ENCODE data around the gene CNPY1.

GRCh38 chr7:155547161-155547791 lies 917 bp upstream of the CNPY1 start:
- TF ChIP-seq, protein P1, sequence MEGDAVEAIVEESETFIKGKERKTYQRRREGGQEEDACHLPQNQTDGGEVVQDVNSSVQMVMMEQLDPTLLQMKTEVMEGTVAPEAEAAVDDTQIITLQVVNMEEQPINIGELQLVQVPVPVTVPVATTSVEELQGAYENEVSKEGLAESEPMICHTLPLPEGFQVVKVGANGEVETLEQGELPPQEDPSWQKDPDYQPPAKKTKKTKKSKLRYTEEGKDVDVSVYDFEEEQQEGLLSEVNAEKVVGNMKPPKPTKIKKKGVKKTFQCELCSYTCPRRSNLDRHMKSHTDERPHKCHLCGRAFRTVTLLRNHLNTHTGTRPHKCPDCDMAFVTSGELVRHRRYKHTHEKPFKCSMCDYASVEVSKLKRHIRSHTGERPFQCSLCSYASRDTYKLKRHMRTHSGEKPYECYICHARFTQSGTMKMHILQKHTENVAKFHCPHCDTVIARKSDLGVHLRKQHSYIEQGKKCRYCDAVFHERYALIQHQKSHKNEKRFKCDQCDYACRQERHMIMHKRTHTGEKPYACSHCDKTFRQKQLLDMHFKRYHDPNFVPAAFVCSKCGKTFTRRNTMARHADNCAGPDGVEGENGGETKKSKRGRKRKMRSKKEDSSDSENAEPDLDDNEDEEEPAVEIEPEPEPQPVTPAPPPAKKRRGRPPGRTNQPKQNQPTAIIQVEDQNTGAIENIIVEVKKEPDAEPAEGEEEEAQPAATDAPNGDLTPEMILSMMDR (IDR thresholded peaks at IDR 0.05 in 4 of 5, conservative IDR thresholded peaks at IDR 0.05 in 1 of 5): no peak
- no peak for TF ChIP-seq POLR2A (IDR thresholded peaks at IDR 0.05)

All from gastrocnemius medialis (tissue), 4 donors.